HL-60 (cell line): Measurements from ENCODE around the gene GPR42.

Experiments
- GABPA ChIP-seq: IDR thresholded peaks from 2 replicates; pipeline ENCODE4 v1.6.1; 2012; ENCODE audit warnings: low read depth
- POLR2AphosphoS5 ChIP-seq: IDR thresholded peaks from 2 replicates; pipeline ENCODE4 v1.6.1; 2012; ENCODE audit warnings: low read depth
- TF ChIP-seq, protein P1 (sequence below): IDR thresholded peaks from one replicate; pipeline ENCODE4 v1.5.1; 2011; ENCODE audit warnings: low read length, control low read depth, inconsistent platforms; ENCODE audit not compliant: insufficient read depth
- TF ChIP-seq, protein P2 (sequence below): IDR thresholded peaks from 2 replicates; pipeline ENCODE4 v1.6.1; 2012; ENCODE audit warnings: low read depth; ENCODE audit not compliant: insufficient replicate concordance

DNA sequence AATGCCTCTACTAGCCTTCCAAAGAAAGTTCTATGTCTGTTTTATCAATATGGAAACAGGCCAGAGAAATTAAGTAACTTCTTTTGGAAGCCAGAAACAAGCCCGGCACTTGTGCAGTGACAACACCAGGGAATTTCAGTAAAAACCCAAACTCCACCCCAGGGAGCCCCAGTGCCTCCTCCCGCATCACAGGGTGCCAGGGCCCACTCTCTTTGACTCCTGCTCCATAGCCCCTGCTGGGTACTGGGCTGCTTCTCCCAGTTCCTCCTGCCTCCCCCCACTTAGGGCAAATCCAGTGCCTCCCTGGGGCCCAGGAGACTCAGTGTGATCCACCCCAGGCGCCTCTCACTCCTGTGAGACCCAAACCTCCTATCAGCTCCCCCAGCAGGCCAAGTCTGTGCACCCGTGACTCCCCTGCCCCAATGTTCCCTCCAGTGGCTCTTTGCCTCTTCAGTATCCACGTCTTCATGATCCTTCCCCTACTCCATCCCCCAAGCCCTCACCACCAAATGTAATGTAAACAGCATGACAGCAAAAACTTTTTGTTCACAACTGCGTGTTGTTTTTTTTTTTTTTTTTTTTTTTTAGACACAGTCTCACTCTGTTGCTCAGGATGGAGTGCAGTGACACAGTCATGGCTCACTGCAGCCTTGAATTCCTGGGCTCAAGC, 14.9 kb upstream of the GPR42 start:
- TF ChIP-seq, protein P1, sequence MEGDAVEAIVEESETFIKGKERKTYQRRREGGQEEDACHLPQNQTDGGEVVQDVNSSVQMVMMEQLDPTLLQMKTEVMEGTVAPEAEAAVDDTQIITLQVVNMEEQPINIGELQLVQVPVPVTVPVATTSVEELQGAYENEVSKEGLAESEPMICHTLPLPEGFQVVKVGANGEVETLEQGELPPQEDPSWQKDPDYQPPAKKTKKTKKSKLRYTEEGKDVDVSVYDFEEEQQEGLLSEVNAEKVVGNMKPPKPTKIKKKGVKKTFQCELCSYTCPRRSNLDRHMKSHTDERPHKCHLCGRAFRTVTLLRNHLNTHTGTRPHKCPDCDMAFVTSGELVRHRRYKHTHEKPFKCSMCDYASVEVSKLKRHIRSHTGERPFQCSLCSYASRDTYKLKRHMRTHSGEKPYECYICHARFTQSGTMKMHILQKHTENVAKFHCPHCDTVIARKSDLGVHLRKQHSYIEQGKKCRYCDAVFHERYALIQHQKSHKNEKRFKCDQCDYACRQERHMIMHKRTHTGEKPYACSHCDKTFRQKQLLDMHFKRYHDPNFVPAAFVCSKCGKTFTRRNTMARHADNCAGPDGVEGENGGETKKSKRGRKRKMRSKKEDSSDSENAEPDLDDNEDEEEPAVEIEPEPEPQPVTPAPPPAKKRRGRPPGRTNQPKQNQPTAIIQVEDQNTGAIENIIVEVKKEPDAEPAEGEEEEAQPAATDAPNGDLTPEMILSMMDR: no peak
- TF ChIP-seq POLR2AphosphoS5 (no peak), GABPA (no peak)
- TF ChIP-seq, protein P2, sequence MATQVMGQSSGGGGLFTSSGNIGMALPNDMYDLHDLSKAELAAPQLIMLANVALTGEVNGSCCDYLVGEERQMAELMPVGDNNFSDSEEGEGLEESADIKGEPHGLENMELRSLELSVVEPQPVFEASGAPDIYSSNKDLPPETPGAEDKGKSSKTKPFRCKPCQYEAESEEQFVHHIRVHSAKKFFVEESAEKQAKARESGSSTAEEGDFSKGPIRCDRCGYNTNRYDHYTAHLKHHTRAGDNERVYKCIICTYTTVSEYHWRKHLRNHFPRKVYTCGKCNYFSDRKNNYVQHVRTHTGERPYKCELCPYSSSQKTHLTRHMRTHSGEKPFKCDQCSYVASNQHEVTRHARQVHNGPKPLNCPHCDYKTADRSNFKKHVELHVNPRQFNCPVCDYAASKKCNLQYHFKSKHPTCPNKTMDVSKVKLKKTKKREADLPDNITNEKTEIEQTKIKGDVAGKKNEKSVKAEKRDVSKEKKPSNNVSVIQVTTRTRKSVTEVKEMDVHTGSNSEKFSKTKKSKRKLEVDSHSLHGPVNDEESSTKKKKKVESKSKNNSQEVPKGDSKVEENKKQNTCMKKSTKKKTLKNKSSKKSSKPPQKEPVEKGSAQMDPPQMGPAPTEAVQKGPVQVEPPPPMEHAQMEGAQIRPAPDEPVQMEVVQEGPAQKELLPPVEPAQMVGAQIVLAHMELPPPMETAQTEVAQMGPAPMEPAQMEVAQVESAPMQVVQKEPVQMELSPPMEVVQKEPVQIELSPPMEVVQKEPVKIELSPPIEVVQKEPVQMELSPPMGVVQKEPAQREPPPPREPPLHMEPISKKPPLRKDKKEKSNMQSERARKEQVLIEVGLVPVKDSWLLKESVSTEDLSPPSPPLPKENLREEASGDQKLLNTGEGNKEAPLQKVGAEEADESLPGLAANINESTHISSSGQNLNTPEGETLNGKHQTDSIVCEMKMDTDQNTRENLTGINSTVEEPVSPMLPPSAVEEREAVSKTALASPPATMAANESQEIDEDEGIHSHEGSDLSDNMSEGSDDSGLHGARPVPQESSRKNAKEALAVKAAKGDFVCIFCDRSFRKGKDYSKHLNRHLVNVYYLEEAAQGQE: no peak
